Transverse colon (tissue), 3 donors: ENCODE measurements around the gene VEGFB.

Experiments
- CTCF ChIP-seq, 5 experiments: fragments of 200-600 bp in 3 of 5; fragments of 450-650 bp in 2 of 5; sonication (generic) in 3 of 5; IDR thresholded peaks; 1 replicate in 2 of 5; 2 replicates in 3 of 5; pipeline ENCODE4 v1.5.1; 2016 to 2017; ENCODE audit warnings: antibody characterized with exemption in 5 of 5, inconsistent platforms in 3 of 5, mild to moderate bottlenecking in 2 of 5, moderate library complexity in 1 of 5
- POLR2A ChIP-seq: fragments of 450-650 bp; IDR thresholded peaks from one replicate; pipeline ENCODE4 v1.6.1; 2016; ENCODE audit warnings: antibody characterized with exemption, mild to moderate bottlenecking, moderate library complexity

- TF ChIP-seq POLR2A (no peak), CTCF (IDR thresholded peaks at IDR 0.05) (no peak)
Observed at GRCh38 chr11:64281957-64282770, 47.8 kb downstream of the VEGFB start.
